KMS-11 (cell line): ENCODE results near the gene MED1.

Experiments
- H2AFZ ChIP-seq: fragments of 200-600 bp; sonication (generic); 2 replicates; pipeline ENCODE4 v1.6.1; 2016; ENCODE audit warnings: antibody characterized with exemption, mixed run types, low read depth
- H3K27ac ChIP-seq: fragments of 200-600 bp; sonication (generic); 2 replicates; pipeline ENCODE4 v1.6.1; 2016; ENCODE audit warnings: mild to moderate bottlenecking, mixed run types
- H3K27me3 ChIP-seq: fragments of 200-600 bp; sonication (generic); 2 replicates; pipeline ENCODE4 v1.6.1; 2017; ENCODE audit warnings: mild to moderate bottlenecking, low read depth, mixed run types, moderate library complexity; ENCODE audit not compliant: insufficient read depth
- H3K36me3 ChIP-seq: fragments of 200-600 bp; sonication (generic); 2 replicates; pipeline ENCODE4 v1.6.1; 2017; ENCODE audit warnings: mild to moderate bottlenecking, mixed run types; ENCODE audit not compliant: insufficient read depth
- H3K4me1 ChIP-seq: fragments of 200-600 bp; sonication (generic); 2 replicates; pipeline ENCODE4 v1.6.1; 2016; ENCODE audit warnings: mild to moderate bottlenecking, low read depth, mixed run types; ENCODE audit not compliant: poor library complexity, severe bottlenecking
- H3K4me2 ChIP-seq: fragments of 200-600 bp; sonication (generic); 2 replicates; pipeline ENCODE4 v1.7.0; 2016; ENCODE audit warnings: mild to moderate bottlenecking, mixed run types
- H3K4me3 ChIP-seq: fragments of 200-600 bp; sonication (generic); IDR thresholded peaks from 2 replicates; pipeline ENCODE4 v1.6.1; 2017; ENCODE audit warnings: low read depth, low read length, mixed read lengths; ENCODE audit not compliant: insufficient read depth
- H3K79me2 ChIP-seq: fragments of 200-600 bp; sonication (generic); 2 replicates; pipeline ENCODE4 v1.6.1; 2016; ENCODE audit warnings: low read depth, mixed run types; ENCODE audit not compliant: insufficient read depth
- H3K9ac ChIP-seq: fragments of 200-600 bp; sonication (generic); 2 replicates; pipeline ENCODE4 v1.6.1; 2016; ENCODE audit warnings: mild to moderate bottlenecking, mixed run types
- H4K20me1 ChIP-seq: fragments of 200-600 bp; sonication (generic); 2 replicates; pipeline ENCODE4 v1.6.1; 2016; ENCODE audit warnings: mild to moderate bottlenecking, mixed run types; ENCODE audit not compliant: insufficient read depth
- CTCF ChIP-seq: fragments of 200-600 bp; sonication (generic); conservative IDR thresholded peaks from 2 replicates; pipeline ENCODE4 v1.6.1; 2017; ENCODE audit warnings: low read depth, mild to moderate bottlenecking, antibody characterized with exemption, low read length, moderate library complexity, mixed read lengths

The MED1 gene

GRCh38 chr17:39365872-39366271 is 85.2 kb downstream of the MED1 start:
- Histone ChIP-seq H3K36me3 (no peaks in the 10 kb centered on the region), H2AFZ (no peak overlapping the region), H3K27ac (no peak overlapping the region)

GRCh38 chr17:39365242-39365641 is 85.8 kb downstream of the MED1 start:
- Histone ChIP-seq H3K4me2 (no peak overlapping the region), H3K27ac (no peak overlapping the region), H3K27me3 (no peaks in the 10 kb centered on the region), H3K4me3 (no peak overlapping the region), H2AFZ (no peak overlapping the region), H3K4me1 (peaks cover 4% of the 10 kb centered on the region), H3K36me3 (no peaks in the 10 kb centered on the region), H4K20me1 (no peaks in the 10 kb centered on the region), H3K79me2 (no peaks in the 10 kb centered on the region), H3K9ac (no peak overlapping the region)
- no peak for TF ChIP-seq CTCF

More at GRCh38 chr17:39365872-39366271, 85.2 kb downstream of the MED1 start:
- Histone ChIP-seq H4K20me1 (no peaks in the 10 kb centered on the region), H3K27me3 (no peaks in the 10 kb centered on the region), H3K4me2 (no peak overlapping the region), H3K4me1 (no peaks in the 10 kb centered on the region), H3K4me3 (no peak overlapping the region), H3K9ac (no peak overlapping the region), H3K79me2 (no peaks in the 10 kb centered on the region)
- TF ChIP-seq CTCF: no peak

GRCh38 chr17:39364236-39365025 is 86.6 kb downstream of the MED1 start:
- no peak overlapping the region for H3K4me2 ChIP-seq
- no peaks in the 10 kb centered on the region for H3K27me3 ChIP-seq
- H3K9ac ChIP-seq: no peak overlapping the region
- H3K79me2 ChIP-seq: no peaks in the 10 kb centered on the region
- H3K4me3 ChIP-seq: no peak overlapping the region
- H2AFZ ChIP-seq: no peak overlapping the region
- peaks cover 12% of the 10 kb centered on the region for H3K4me1 ChIP-seq
- TF ChIP-seq CTCF: no peak
- H4K20me1 ChIP-seq: no peaks in the 10 kb centered on the region
- H3K36me3 ChIP-seq: no peaks in the 10 kb centered on the region
- H3K27ac ChIP-seq: no peak overlapping the region

GRCh38 chr17:39361064-39361463 is 90.0 kb downstream of the MED1 start:
- no peaks in the 10 kb centered on the region for H3K27me3 ChIP-seq
- H3K27ac ChIP-seq: no peak overlapping the region
- no peaks in the 10 kb centered on the region for H3K36me3 ChIP-seq
- peaks cover 21% of the 10 kb centered on the region for H3K4me1 ChIP-seq
- H3K9ac ChIP-seq: no peak overlapping the region
- no peak overlapping the region for H3K4me3 ChIP-seq
- no peak overlapping the region for H2AFZ ChIP-seq
- no peak overlapping the region for H3K4me2 ChIP-seq
- no peaks in the 10 kb centered on the region for H3K79me2 ChIP-seq
- TF ChIP-seq CTCF: no peak
- no peaks in the 10 kb centered on the region for H4K20me1 ChIP-seq
